PC-3 (cell line): Measurements from ENCODE around the gene ANGPTL1. TPM values are rescaled to one million over a fixed set of nuclear protein-coding genes. Genes with fewer than 3 reads are reported as not detected.
"Not testable (repeated sequence)": the region's sequence is repeated elsewhere in the genome, so short reads cannot be mapped to it uniquely, and the experiment has no call there.

Source experiments
- ATAC-seq: fragments of 200-7000 bp; cut with Tn5 transposase; 2 replicates; pipeline ENCODE4 v1.9.1; 2020; ENCODE audit warnings: mild to moderate bottlenecking, moderate library complexity
- BruUV-seq: library from RNA; stranded (reverse); fragments of 400-500 nt; replicated peaks from 2 replicates; lab custom pipeline; 2021; lab: Mats Ljungman, UMichigan
- CTCF ChIA-PET: fragments of 300-600 bp; sonication (Branson Sonifier 250); formaldehyde crosslinking; loops from one replicate; lab custom pipeline; 2022; ENCODE audit warnings: antibody characterized with exemption; lab: Charles Lee
- POLR2A ChIA-PET: fragments of 300-600 bp; sonication (Branson Sonifier 250); formaldehyde crosslinking; loops from one replicate; lab custom pipeline; 2022; ENCODE audit warnings: antibody characterized with exemption; ENCODE audit not compliant: unreplicated experiment; lab: Charles Lee
- DNase-seq: peaks from one replicate; pipeline ENCODE4 v3.0.0-alpha.2; 2015
- H2AFZ ChIP-seq: fragments of 300-600 bp; sonication (generic); 2 replicates; pipeline ENCODE4 v1.6.0; 2016; ENCODE audit warnings: antibody characterized with exemption, low read length
- H3F3A ChIP-seq: fragments of 300-600 bp; sonication (generic); one replicate; pipeline ENCODE4 v1.6.0; 2017; ENCODE audit warnings: antibody characterized with exemption, low read length, control low read depth, mild to moderate bottlenecking; ENCODE audit not compliant: unreplicated experiment
- H3K27ac ChIP-seq: fragments of 300-600 bp; sonication (generic); 2 replicates; pipeline ENCODE4 v1.5.1; 2016; ENCODE audit warnings: mild to moderate bottlenecking, low read length
- H3K27me3 ChIP-seq: fragments of 300-600 bp; sonication (generic); 2 replicates; pipeline ENCODE4 v1.6.1; 2016; ENCODE audit warnings: low read length, mixed read lengths
- H3K36me3 ChIP-seq: fragments of 300-600 bp; sonication (generic); 2 replicates; pipeline ENCODE4 v1.6.1; 2016; ENCODE audit warnings: low read depth, mixed run types, low read length, mixed read lengths
- H3K4me1 ChIP-seq: fragments of 300-600 bp; sonication (generic); 2 replicates; pipeline ENCODE4 v1.5.1; 2016; ENCODE audit warnings: low read length; ENCODE audit not compliant: insufficient read depth
- H3K4me2 ChIP-seq: fragments of 300-600 bp; sonication (generic); 2 replicates; pipeline ENCODE4 v1.6.0; 2016; ENCODE audit warnings: low read length
- H3K4me3 ChIP-seq: fragments of 300-600 bp; sonication (generic); 2 replicates; pipeline ENCODE4 v1.5.1; 2016; ENCODE audit warnings: mild to moderate bottlenecking, low read length, mixed read lengths
- H3K79me2 ChIP-seq: fragments of 300-600 bp; sonication (generic); 2 replicates; pipeline ENCODE4 v1.6.1; 2017; ENCODE audit warnings: low read length, mixed read lengths
- H3K9ac ChIP-seq: fragments of 300-600 bp; sonication (generic); 2 replicates; pipeline ENCODE4 v1.6.0; 2016; ENCODE audit warnings: mild to moderate bottlenecking, low read length
- H3K9me2 ChIP-seq: fragments of 300-600 bp; sonication (generic); replicated peaks from 2 replicates; pipeline ENCODE4 v1.6.1; 2016; ENCODE audit warnings: mixed run types, low read length, mixed read lengths
- H3K9me3 ChIP-seq: fragments of 300-600 bp; sonication (generic); 2 replicates; pipeline ENCODE4 v1.6.1; 2016; ENCODE audit warnings: low read length, mixed read lengths
- H4K20me1 ChIP-seq: fragments of 300-600 bp; sonication (generic); 2 replicates; pipeline ENCODE4 v1.6.1; 2016; ENCODE audit warnings: low read length, mixed read lengths
- CTCF ChIP-seq: fragments of 300-600 bp; sonication (generic); conservative IDR thresholded peaks from 2 replicates; pipeline ENCODE4 v1.5.1; 2017; ENCODE audit warnings: antibody characterized with exemption, low read depth, mild to moderate bottlenecking, low read length
- EZH2 ChIP-seq: fragments of 300-600 bp; sonication (generic); IDR thresholded peaks from one replicate; pipeline ENCODE4 v1.6.1; 2017; ENCODE audit warnings: antibody characterized with exemption, mild to moderate bottlenecking, low read length; ENCODE audit not compliant: unreplicated experiment
- EZH2phosphoT487 ChIP-seq: fragments of 300-600 bp; sonication (generic); IDR thresholded peaks from 2 replicates; pipeline ENCODE4 v1.6.1; 2018; ENCODE audit warnings: mild to moderate bottlenecking, antibody characterized with exemption, low read length, borderline replicate concordance
- intact Hi-C: fragments of 100-400 bp; cut with micrococcal nuclease; formaldehyde crosslinking; loops from 2 replicates; pipeline ENCODE4 v1.9.0; 2023
- total RNA-seq: library from RNA; depleted of rRNA; stranded (reverse); fragments of >200 nt; gene quantifications from 2 replicates; pipeline ENCODE4 v1.2.3, GENCODE V29; 2014

The ANGPTL1 gene
- total RNA-seq, 1 experiment from 2014 or later: not detected

DNA sequence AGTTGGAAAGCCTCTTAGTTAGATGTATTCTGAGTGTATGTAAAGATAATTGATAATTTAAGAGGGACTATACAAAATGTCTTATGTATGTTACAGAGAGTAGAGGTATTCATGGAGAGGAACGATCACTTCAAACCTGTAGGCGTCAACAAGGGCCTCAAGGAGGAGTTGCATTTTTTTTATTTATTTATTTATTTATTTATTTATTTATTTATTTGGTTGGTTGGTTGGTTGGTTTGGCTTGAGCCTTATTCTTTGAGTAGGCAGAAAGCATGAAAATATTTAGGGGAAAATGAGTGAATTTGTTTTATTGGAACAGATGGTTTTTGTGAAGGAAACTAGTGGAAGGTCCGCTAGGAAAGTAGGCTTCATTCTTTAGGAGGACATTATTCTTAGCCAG, 8.5 kb downstream of the ANGPTL1 start:
- Histone ChIP-seq H3K9me3 (no peaks in the 10 kb centered on the region), H3K27me3 (no peaks in the 10 kb centered on the region), H3F3A (no peaks in the 10 kb centered on the region), H3K4me2 (no peak overlapping the region), H3K79me2 (no peaks in the 10 kb centered on the region), H2AFZ (no peak overlapping the region), H3K4me1 (no peaks in the 10 kb centered on the region), H3K36me3 (no peaks in the 10 kb centered on the region), H3K4me3 (no peak overlapping the region), H3K9me2 (no peaks in the 10 kb centered on the region), H3K27ac (no peak overlapping the region), H3K9ac (no peak overlapping the region), H4K20me1 (no peaks in the 10 kb centered on the region)
- TF ChIP-seq CTCF (no peak), EZH2phosphoT487 (no peak), EZH2 (no peak)
- ATAC-seq (no peak), DNase-seq (no peak)
- POLR2A ChIA-PET: interaction anchor here (0.6 kb wide), 1 partner anchor 1449 kb away, joined by 3 read pairs; no protein-coding TSS in a partner anchor
- CTCF ChIA-PET: no interaction called here
- intact Hi-C loops: no loop called here
- no TSS peak for BruUV-seq

DNA sequence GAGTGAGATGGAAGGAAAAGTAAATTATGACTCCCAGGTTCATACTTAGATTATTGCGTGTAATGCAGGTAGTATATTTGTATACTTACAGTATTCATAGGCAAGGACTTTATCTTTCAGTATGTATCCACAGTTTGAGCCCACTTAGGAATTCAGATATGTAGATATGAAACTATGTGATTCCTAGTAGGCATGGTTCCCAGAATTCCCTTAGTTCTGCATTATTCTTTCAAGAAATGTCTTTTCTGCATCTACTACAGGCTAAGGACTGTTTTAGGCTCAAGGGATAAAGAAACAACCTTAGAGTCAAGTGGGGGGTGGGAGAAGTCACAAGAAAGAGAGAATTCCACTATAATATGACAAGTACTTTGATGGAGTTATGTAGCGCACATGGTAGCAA, 13.8 kb downstream of the ANGPTL1 start:
- H3K27ac ChIP-seq: no peak overlapping the region
- H3F3A ChIP-seq: no peaks in the 10 kb centered on the region
- H3K4me3 ChIP-seq: no peak overlapping the region
- POLR2A ChIA-PET: no interaction called here
- no peak for ATAC-seq
- H2AFZ ChIP-seq: no peak overlapping the region
- DNase-seq: no peak
- CTCF ChIA-PET: no interaction called here
- H3K79me2 ChIP-seq: no peaks in the 10 kb centered on the region
- BruUV-seq: no TSS peak
- no peak overlapping the region for H3K4me2 ChIP-seq
- intact Hi-C loops: no loop called here
- no peaks in the 10 kb centered on the region for H3K9me3 ChIP-seq
- no peaks in the 10 kb centered on the region for H3K36me3 ChIP-seq
- no peak overlapping the region for H3K9ac ChIP-seq
- no peaks in the 10 kb centered on the region for H4K20me1 ChIP-seq
- H3K27me3 ChIP-seq: no peaks in the 10 kb centered on the region
- TF ChIP-seq EZH2phosphoT487 (no peak), EZH2 (no peak), CTCF (no peak)
- no peaks in the 10 kb centered on the region for H3K4me1 ChIP-seq
- no peaks in the 10 kb centered on the region for H3K9me2 ChIP-seq

GRCh38 chr1:178849918-178850317, 21.0 kb downstream of the ANGPTL1 start:
- intact Hi-C loops: no loop called here
- no peaks in the 10 kb centered on the region for H4K20me1 ChIP-seq
- H3K27ac ChIP-seq: no peak overlapping the region
- H3K9ac ChIP-seq: no peak overlapping the region
- no peak for ATAC-seq
- H2AFZ ChIP-seq: no peak overlapping the region
- no peaks in the 10 kb centered on the region for H3K9me2 ChIP-seq
- no peaks in the 10 kb centered on the region for H3K36me3 ChIP-seq
- DNase-seq: no peak
- no peak overlapping the region for H3K4me3 ChIP-seq
- ChIA-PET POLR2A (no interaction called here), CTCF (no interaction called here)
- peaks cover 14% of the 10 kb centered on the region for H3K4me1 ChIP-seq
- no peaks in the 10 kb centered on the region for H3K79me2 ChIP-seq
- no peaks in the 10 kb centered on the region for H3F3A ChIP-seq
- no peaks in the 10 kb centered on the region for H3K27me3 ChIP-seq
- no peaks in the 10 kb centered on the region for H3K9me3 ChIP-seq
- no peak overlapping the region for H3K4me2 ChIP-seq
- no TSS peak for BruUV-seq
- TF ChIP-seq EZH2phosphoT487 (no peak), EZH2 (no peak), CTCF (no peak)

- peaks cover 14% of the 10 kb centered on the region for H3K4me1 ChIP-seq
- intact Hi-C loops, H3K27ac ChIP-seq, H3K9ac ChIP-seq, DNase-seq, H4K20me1 ChIP-seq, H2AFZ ChIP-seq, H3K4me2 ChIP-seq, H3K9me3 ChIP-seq, BruUV-seq, H3K36me3 ChIP-seq, H3K9me2 ChIP-seq, H3K79me2 ChIP-seq, H3K4me3 ChIP-seq, ATAC-seq, H3K27me3 ChIP-seq, H3F3A ChIP-seq: not testable (repeated sequence)
- CTCF ChIA-PET: interaction anchor here (0.6 kb wide), 1 partner anchor 311 kb away, joined by 3 read pairs; no protein-coding TSS in a partner anchor
- POLR2A ChIA-PET: interaction anchor here (0.7 kb wide), 1 partner anchor 14 kb away, joined by 4 read pairs; no protein-coding TSS in a partner anchor
These were observed 23.0 kb downstream of the ANGPTL1 start for GRCh38 chr1:178847919-178848318.
